ENCODE data around the gene PTGR2. TPM values are rescaled to one million over a fixed set of nuclear protein-coding genes. Genes with fewer than 3 reads are reported as not detected.

Gene PTGR2
- total RNA-seq, 2 donors from 2014 or later = 7.7 to 21.5 TPM

DNA sequence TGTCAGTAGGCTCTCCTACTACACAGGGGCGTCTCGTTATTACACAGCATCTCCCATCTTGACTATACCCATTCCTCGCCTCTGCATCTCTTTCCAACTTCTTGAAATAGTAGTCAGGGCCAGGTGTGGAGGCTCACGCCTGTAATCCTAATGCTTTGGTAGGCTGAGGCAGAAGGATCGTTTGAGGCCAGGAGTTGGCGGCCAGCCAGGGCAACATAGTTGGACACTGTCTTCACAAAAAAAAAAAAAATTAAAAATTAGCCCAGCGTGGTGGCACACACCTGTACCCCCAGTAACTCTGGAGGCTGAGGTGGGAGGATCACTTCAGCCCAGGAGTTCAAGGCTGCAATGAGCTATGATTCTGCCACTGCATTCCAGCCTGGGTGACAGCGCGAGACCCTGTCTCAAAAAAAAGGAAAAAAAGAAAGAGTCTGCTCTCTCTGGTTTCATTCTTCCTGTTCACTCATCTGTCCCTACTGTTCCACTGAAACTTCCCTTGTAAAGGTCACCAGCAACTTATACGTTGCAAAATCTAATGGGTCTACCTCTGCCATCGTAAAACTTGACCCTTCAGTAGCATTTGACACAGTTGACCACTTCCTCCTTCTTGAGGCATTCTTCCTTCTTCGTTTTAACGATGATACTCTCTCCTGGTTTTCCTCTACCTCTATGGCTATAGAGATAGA lies 41.0 kb upstream of the PTGR2 start:
- no peak overlapping the region for H3K4me3 Mint-ChIP-seq
- H3K36me3 ChIP-seq (ENCODE audit: control insufficient read depth, insufficient read depth, low read length) = no peaks in the 10 kb centered on the region
- no peak overlapping the region for H3K27ac ChIP-seq (ENCODE audit: low read depth, low read length)
- H3K9me3 ChIP-seq (ENCODE audit: control insufficient read depth, low read length) = no peaks in the 10 kb centered on the region
- H3K4me1 Mint-ChIP-seq = no peaks in the 10 kb centered on the region
- no peaks in the 10 kb centered on the region for H3K9me3 Mint-ChIP-seq
- 90 to 92% methylated on average over 13 of the region's 13 CpGs for WGBS, 2 experiments (ENCODE audit: insufficient coverage in 1 of 2, insufficient read length in 1 of 2)
- TF ChIP-seq, protein P1, sequence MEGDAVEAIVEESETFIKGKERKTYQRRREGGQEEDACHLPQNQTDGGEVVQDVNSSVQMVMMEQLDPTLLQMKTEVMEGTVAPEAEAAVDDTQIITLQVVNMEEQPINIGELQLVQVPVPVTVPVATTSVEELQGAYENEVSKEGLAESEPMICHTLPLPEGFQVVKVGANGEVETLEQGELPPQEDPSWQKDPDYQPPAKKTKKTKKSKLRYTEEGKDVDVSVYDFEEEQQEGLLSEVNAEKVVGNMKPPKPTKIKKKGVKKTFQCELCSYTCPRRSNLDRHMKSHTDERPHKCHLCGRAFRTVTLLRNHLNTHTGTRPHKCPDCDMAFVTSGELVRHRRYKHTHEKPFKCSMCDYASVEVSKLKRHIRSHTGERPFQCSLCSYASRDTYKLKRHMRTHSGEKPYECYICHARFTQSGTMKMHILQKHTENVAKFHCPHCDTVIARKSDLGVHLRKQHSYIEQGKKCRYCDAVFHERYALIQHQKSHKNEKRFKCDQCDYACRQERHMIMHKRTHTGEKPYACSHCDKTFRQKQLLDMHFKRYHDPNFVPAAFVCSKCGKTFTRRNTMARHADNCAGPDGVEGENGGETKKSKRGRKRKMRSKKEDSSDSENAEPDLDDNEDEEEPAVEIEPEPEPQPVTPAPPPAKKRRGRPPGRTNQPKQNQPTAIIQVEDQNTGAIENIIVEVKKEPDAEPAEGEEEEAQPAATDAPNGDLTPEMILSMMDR (conservative IDR thresholded peaks at IDR 0.05) = no peak
- H3K27ac Mint-ChIP-seq = no peak overlapping the region
- H3K27me3 Mint-ChIP-seq (ENCODE audit: insufficient read depth) = peaks cover 2% of the 10 kb centered on the region
- H3K27me3 ChIP-seq (ENCODE audit: control insufficient read depth, insufficient read depth, low read length, poor library complexity, severe bottlenecking) = no peaks in the 10 kb centered on the region
- no peak for DNase-seq
- H3K4me1 ChIP-seq (ENCODE audit: control insufficient read depth, insufficient read depth, low read length) = no peaks in the 10 kb centered on the region
- H3K4me3 ChIP-seq (ENCODE audit: low read length) = no peak overlapping the region
- no peak overlapping the region for H3K9ac ChIP-seq (ENCODE audit: extremely low read depth, low read length, poor library complexity, severe bottlenecking)
- no peaks in the 10 kb centered on the region for H3K36me3 Mint-ChIP-seq (ENCODE audit: low read depth)

DNA sequence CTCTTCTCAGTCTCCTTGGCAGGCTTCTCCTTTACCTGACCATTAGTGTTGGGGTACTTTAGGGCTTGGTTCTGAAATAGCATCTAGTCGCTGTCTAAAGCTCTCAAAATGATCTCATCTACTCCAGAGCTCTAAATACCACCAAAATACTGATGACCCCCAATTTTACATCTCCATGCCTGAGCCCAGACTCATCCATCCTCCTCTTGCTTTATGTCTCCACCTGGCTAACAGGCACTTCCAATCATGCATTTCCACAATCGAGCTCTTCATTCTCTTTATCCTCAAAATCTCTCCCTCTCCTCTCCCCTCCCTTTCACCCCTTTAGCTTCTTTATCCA lies 40.5 kb upstream of the PTGR2 start:
- Mint-ChIP-seq H3K9me3 (no peaks in the 10 kb centered on the region), H3K4me3 (no peak overlapping the region), H3K27ac (no peak overlapping the region), H3K4me1 (no peaks in the 10 kb centered on the region), H3K36me3 (ENCODE audit: low read depth) (no peaks in the 10 kb centered on the region), H3K27me3 (ENCODE audit: insufficient read depth) (peaks cover 2% of the 10 kb centered on the region)
- no peaks in the 10 kb centered on the region for H3K36me3 ChIP-seq (ENCODE audit: control insufficient read depth, insufficient read depth, low read length)
- no peak overlapping the region for H3K27ac ChIP-seq (ENCODE audit: low read depth, low read length)
- no peaks in the 10 kb centered on the region for H3K9me3 ChIP-seq (ENCODE audit: control insufficient read depth, low read length)
- TF ChIP-seq, protein P1 (conservative IDR thresholded peaks at IDR 0.05) = no peak
- H3K4me3 ChIP-seq (ENCODE audit: low read length) = no peak overlapping the region
- DNase-seq = no peak
- no peak overlapping the region for H3K9ac ChIP-seq (ENCODE audit: extremely low read depth, low read length, poor library complexity, severe bottlenecking)
- H3K4me1 ChIP-seq (ENCODE audit: control insufficient read depth, insufficient read depth, low read length) = no peaks in the 10 kb centered on the region
- no peaks in the 10 kb centered on the region for H3K27me3 ChIP-seq (ENCODE audit: control insufficient read depth, insufficient read depth, low read length, poor library complexity, severe bottlenecking)
- WGBS, 2 experiments (ENCODE audit: insufficient coverage in 1 of 2, insufficient read length in 1 of 2) = 88 to 90% methylated on average over 1 to 2 of the region's 2 CpGs

DNA sequence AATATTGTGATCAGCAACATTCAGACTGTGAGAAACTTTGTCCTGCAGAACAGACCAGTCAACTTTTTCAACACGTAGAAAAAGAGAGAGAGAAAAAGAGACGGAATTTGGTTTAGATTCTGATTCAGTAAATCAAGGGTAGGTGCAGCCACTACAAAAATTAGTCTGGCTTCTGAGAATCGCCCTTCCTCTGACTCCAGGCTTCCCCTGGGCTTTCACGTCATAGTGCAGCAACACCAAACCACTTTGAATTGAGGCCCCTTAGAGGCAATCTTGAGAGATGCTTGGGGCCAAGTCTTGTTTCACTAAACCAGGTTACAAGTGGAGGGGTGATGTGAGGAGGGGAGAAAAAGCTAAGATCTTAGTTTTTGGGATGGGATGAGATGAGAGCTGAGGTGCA lies 37.5 kb upstream of the PTGR2 start:
- no peak overlapping the region for H3K9ac ChIP-seq (ENCODE audit: extremely low read depth, low read length, poor library complexity, severe bottlenecking)
- H3K36me3 ChIP-seq (ENCODE audit: control insufficient read depth, insufficient read depth, low read length) = no peaks in the 10 kb centered on the region
- no peaks in the 10 kb centered on the region for H3K27me3 ChIP-seq (ENCODE audit: control insufficient read depth, insufficient read depth, low read length, poor library complexity, severe bottlenecking)
- 94 to 96% methylated on average over 3 to 4 of the region's 4 CpGs for WGBS, 2 experiments (ENCODE audit: insufficient coverage in 1 of 2, insufficient read length in 1 of 2)
- H3K9me3 Mint-ChIP-seq = no peaks in the 10 kb centered on the region
- H3K9me3 ChIP-seq (ENCODE audit: control insufficient read depth, low read length) = no peaks in the 10 kb centered on the region
- no peaks in the 10 kb centered on the region for H3K27me3 Mint-ChIP-seq (ENCODE audit: insufficient read depth)
- H3K27ac ChIP-seq (ENCODE audit: low read depth, low read length) = no peak overlapping the region
- no peak for DNase-seq
- TF ChIP-seq, protein P1 (conservative IDR thresholded peaks at IDR 0.05) = no peak
- no peaks in the 10 kb centered on the region for H3K4me1 ChIP-seq (ENCODE audit: control insufficient read depth, insufficient read depth, low read length)
- H3K27ac Mint-ChIP-seq = no peak overlapping the region
- H3K4me3 Mint-ChIP-seq = no peak overlapping the region
- no peak overlapping the region for H3K4me3 ChIP-seq (ENCODE audit: low read length)
- H3K36me3 Mint-ChIP-seq (ENCODE audit: low read depth) = no peaks in the 10 kb centered on the region
- no peaks in the 10 kb centered on the region for H3K4me1 Mint-ChIP-seq

All from endodermal cell (in vitro differentiated cells).